Fibroblast of skin of abdomen (primary cell): Measurements from ENCODE around the gene PIP4K2B.

Source experiments
- DNase-seq: peaks from one replicate; pipeline ENCODE4 v3.0.0-alpha.2; 2013

PIP4K2B gene

DNA sequence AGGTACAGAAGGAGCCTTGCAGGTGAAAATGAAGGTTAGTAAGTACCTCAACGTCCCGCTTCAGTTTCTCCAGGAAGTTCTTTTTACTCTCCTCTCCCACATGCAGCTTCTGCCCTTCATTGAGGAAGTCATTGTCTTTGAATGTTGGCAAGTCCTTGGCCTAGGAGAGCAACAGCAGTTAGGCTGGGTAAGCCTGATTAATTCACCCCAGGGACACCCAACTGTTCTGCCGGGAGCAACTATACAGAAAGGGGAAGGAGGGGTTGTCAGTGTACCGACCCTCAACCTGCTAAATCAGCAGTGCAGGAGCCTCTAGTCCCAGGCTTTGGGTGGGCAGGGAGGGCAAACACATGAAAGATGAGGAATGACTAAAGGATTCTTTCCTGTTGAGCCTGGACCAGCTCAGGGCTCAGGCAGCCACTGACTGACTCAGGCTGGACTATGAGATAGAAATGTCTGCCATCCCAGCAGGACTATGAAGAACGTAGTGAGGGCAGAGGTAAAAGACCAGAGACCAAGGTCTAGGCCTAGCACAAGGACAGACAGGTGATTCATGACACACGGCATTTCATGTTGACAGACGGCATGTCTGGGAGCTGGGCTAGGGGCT, 21.6 kb downstream of the PIP4K2B start:
- DNase-seq = no peak

DNA sequence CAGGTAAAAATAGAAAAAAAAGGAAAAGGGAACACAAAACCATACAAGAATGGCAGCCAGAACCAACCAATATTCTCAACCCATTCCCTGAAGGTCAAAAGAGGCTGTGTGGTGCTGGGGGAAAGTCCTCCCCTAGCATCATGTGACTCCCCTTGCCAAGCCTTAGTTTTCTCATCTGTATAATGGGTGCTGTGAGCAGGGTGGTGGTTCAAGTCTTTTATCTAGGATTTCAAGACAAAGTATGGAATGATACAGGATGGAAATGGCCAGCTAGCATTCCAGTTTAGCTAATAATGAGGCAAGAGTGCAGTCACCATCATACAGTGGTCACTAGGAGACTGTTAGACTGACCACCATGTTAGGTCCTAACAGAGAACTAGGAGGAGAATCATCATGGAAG, 26.1 kb downstream of the PIP4K2B start:
- DNase-seq = no peak

DNA sequence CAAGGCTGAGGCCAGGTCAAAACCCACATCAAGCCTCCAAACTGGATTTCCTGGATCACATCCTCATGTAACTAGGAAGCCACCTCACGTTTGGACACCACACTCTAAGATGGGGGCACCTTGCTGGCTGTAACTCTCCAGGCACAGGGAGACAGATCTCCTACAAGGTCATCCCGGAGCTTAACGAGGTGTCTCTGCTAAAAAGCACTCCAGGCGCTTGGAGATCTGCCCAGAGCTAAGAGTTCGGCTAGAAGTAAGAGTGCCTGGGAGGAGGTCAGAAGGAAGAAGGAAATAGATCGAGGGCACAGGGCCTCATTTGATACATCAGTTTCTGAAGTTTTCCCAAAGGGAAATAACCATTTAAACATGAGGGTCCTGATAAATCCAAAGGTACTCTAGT, 30.9 kb downstream of the PIP4K2B start:
- no peak for DNase-seq

GRCh38 chr17:38766341-38766740, 33.0 kb downstream of the PIP4K2B start:
- DNase-seq = no peak

GRCh38 chr17:38762231-38762630, 37.1 kb downstream of the PIP4K2B start:
- no peak for DNase-seq

DNA sequence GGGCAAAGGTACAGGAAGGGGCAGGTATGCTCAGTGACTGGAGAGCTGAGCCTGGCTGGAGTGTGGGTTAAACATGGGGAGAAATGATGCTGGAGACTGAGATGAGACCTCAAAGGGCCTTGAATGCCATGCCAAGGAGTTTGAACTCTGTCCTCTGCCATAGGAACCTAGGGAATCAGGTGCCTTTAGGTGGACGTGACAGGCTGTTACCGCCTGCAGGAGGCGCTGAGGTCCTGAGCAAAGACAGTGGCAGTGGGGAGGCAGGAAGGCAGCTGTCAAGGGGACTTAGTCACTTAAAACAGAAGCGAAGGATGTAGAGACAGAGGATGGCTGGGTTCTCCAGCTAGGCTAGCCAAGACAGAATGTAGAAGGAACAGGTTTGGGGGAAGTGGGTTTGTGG, 37.7 kb downstream of the PIP4K2B start:
- DNase-seq = no peak

- DNase-seq = no peak
Measured at GRCh38 chr17:38753071-38753506, 46.3 kb downstream of the PIP4K2B start.

DNA sequence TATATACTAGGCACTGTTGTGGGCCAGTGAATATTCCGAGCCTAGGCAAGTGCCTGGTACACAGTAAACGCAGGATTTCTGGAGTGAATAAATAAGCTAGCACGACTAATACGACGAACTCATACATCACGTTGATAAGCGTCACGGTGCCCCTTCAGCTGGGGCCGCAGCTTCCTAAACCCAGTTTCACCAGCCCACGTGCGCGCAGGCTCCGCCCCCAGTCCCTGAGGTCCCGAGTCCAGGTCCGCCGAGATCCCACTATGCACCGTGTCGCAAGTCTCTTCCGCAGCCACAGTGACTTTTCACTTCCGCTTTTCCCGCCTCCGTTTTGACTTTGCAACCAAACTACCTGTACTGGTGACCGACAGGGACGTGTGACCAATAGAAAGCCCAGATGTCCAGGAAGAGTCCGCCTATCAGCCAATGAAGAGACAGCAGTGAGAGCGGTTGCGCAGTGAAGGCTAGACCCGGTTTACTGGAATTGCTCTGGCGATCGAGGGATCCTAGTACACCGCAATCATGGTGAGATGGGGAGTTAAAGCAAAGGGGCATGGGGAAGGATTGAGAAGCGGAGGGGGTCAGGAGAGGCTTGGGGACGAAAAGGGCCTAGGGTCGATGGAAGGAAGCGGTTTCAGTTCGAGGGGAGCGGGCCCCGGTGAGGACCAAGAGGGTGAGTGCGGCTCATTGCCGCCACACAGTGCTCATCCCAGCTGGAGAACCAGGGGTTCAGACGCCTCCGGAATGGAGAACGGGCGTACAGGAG, 46.9 kb downstream of the PIP4K2B start, which contains the start of gene PSMB3:
PSMB3 (plus strand) TSS at position 434 of the 763 bp plus-strand sequence; CDS start at position 520, 86 bp downstream.
- DNase-seq = peak; percentile 99

DNA sequence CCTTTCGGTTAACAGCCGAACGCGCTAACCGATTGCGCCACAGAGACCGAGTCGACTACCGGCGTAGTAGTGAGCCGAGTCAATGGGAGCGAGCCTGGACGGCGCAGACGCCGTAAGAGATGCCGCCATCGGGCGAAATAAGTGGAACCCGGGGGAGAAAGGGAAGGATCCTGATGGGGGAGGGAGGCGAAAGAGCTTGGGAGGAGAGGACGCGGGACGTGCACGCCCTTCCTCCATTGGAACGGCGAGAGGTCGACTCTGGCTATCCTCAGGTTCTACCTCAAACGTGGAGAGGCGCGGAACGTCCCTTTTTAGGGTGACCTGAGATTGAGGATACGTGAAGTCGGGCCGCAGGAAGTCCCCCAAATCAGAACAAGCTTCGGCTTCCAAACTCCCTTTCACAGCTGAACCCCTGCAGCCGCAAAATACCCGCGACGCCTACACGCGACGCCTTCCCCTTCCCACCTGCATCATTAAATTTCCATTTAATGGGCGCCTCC, 47.5 kb downstream of the PIP4K2B start:
- DNase-seq = peak; percentile 89

DNA sequence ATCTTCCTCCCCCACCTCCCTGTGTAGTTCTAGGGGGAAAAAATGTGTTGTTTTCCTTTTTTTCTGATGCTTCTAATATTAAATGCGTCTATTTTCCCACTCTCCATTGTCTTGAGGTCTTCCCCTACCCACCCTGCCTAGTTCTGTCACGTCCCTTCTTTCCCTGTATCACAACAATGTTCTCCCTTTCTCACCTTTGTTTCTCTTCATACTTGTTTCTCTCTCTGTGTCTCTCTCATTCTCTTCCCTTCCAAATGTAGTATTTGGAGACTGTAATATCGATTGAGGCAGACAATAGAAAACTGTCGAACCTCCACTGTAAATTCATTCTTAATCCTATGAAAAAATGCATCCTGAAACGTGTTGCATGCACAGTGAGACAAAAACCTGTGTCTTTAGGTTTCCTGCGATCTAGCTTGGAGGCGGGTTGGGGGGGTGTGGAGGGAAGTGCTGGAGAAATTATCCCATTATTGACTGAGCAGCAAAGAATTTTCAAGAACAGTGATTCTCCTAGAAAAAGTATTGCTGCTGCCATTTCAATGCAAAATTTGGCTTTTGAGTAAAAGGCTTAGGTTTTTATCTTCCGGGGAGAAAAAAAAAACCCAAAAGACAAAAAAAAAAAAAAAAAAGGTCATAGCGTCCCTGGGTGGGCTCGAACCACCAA, 48.1 kb downstream of the PIP4K2B start:
- DNase-seq = no peak

DNA sequence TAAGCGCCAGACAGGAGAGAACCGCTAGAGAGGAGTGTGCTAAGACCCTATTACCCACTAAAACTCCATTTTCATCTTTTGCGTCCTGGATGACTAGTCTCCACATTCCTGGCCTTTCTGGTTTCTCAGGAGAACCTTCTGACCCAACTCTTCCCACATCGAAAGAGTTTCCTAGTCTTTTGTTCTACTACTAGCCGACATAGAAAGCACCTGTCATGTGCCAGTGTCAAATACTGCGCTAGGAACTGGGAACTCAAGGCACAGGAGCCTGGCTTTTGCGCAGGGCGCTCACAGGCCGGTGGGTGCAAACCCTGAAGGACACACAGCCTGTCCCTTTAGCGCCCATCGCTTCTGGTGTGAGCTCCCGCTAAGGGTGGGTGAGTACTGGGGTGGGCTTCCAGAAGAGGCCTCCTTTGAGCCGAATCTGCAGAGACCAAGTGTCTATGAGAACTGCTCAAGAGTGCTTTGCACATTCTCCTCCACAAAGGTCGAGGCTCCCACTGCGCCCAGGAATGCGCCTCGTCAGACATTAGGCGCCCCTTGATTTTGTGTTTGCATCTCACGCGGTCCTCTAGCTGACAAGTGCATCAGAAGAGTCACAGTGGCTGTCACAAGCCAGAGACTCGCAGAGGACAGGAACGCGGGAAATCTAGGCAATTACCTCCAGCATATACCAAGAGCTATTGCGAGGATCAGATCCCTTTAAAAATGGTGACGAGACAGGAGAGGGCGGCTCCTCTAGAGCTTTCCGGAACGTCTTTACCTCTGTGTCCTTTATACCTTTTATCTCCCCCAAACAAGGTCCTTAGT, 48.8 kb downstream of the PIP4K2B start:
- DNase-seq = no peak

GRCh38 chr17:38750044-38750311, 49.4 kb downstream of the PIP4K2B start:
- no peak for DNase-seq

DNA sequence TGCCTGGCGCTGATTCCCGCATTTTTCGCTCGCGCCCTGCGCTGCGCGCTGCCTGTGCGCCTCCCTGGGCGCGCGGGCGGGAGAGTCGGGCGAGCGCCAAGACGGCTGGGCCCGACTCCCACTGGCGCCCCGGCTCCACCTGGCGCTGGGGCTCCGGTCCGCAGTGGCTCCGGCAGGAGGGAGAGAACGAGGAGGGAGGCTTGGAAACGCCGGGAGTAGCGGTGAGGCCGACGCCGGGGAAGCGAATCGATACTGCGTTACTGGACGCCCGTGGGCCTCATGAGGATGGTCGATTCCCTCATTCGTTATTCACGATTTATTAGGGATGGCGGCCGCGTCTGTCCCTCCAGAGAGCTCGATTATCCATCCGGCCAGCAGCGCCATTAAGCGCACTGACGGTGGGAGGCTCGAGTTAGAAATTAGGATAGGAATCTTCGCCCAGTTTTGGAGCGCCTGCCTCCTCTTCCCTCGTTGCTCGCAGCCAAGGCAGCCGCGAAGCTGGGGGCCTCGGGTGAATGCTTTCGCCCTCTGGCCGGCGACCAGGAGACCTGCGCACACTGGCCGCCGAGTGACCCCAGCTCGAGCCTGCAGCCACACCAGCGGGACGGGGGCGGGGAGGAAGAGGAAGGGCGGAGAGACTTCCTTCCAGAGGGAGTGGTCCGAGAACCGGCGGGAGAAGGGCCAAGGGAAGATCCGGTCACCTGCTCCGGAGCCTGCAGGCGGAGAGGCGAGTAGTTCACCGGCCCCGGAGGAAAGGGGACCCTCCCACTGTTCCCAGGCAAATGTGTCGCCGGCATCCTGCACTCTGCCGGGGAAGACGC, 49.9 kb downstream of the PIP4K2B start:
- peak; percentile 36 for DNase-seq

DNA sequence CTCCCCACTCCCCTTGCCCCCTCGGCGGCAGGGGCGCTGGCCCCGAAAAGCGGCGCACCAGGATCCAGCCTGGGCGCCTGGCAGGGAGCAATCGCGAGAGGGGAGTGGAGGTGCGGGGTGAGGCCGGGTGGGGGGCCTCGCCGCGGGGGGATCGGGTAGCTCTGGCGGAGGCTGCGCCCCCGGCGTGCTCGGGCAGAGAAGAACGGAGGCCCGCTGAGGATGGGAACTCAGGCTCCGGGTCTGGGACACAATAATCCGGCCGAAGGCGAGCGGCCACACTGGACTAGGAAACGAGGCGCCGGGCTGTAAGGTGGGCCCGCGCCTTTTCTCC, 50.5 kb downstream of the PIP4K2B start:
- no peak for DNase-seq

DNA sequence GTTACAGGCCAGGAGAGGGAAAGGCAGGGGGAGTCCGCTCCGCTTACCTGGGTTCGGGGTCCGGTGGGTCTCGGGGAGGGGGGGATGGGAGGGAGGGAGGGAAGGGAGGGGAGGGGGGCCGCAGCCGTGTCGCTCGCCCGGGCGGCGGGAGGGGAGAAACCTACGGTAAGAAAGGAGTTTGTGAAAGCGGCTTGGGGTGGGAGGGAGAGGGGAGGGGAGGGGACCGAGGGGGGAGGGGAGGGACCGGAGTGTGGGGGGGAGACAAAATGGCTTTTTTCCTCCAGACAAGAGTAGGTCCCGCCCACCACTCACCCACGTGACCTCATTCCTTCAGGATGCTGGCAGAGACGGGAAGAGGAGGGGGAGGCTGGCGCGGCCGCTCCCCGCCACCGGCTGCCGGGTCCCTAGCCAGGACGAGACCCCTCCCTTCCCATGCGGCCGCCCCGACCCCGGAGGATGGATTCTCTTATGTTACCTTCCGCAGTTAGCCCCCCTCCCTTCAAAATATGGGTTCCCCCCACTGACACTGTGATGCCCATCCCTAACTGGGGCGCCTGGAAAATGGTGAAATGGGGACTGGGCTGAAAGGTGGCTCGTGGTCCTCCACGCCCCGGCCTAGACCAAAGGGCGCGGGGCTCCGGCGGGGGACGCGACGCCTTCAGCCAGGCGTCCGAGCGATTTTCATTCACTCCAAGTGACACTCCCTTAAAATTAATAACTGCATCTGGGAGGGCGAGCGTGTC, 51.0 kb downstream of the PIP4K2B start, which contains the start of gene PCGF2:
PCGF2 (minus strand) TSS at position 188 of the 743 bp plus-strand sequence. CDS start 7,934 bp downstream, outside the sequence.
- peak; percentile 92 for DNase-seq

GRCh38 chr17:38747463-38748148, 51.8 kb downstream of the PIP4K2B start:
- no peak for DNase-seq

GRCh38 chr17:38746849-38747462, 52.4 kb downstream of the PIP4K2B start:
- no peak for DNase-seq

DNA sequence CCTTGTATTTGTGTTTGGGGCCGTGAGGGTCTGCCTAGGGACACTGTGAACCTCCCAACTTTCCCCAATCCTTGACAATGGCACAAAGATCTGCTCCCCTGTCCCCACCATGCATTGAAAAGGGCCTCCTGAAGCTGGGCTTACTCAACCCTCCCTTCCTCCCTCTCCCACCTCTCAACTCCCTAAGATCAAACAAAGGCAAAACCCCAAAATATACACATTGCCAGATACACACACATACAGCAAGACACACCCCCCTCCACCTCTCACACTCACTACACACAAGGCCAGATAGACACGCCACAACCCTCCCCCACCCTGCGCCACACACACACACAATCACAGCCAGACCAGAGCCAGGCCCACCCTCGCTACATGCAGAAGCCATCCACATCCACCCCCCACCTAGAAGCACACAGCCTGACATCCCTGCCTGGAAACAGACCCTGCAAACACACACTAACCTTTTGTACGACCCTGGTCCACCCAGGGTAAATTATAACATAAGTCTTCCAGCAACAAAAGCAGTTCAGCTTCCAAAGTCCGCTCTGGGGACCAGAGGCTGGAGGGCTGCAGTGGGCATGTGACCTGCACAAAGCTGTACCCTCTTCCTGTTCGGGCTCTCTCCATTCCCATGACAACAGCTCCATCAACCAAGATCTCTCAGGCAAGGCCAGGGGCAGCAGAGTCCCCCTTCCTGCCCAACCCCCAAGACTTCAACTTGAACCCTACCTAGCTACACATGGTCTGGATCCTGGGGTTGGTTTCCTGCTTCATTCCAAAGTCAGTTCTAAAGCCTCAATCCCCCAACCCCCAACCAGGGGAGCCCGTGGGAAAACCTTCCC, 53.1 kb downstream of the PIP4K2B start:
- no peak for DNase-seq

DNA sequence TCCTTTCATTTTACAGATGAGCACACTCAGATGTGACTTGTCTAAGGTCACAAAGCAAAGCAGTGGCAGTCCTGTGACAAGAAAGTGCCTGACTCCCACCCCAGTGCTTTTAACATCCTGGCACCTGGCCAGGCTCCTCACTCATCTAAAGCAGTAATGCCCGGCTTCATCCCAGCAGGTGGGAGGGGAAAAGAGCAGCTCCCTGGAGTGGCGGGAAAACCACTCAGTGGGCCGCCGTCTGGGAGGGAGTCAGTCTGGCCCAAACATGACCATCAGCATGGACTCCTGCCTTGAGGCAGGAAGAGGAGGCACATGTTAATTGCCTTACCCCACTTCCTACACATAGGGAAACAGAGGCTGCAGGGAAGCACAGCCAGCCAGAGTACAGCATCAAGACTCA, 53.8 kb downstream of the PIP4K2B start:
- no peak for DNase-seq
